ENCODE measurements around the gene C9orf50.
"Not testable (repeated sequence)": the region's sequence is repeated elsewhere in the genome, so short reads cannot be mapped to it uniquely, and the experiment has no call there.

Gene C9orf50

GRCh38 chr9:129609486-129610212 is 11.3 kb downstream of the C9orf50 start:
- DNase-seq, result peak; percentile 43

GRCh38 chr9:129608561-129609481 is 12.1 kb downstream of the C9orf50 start:
- DNase-seq, result no peak

GRCh38 chr9:129607027-129607387 is 13.9 kb downstream of the C9orf50 start:
- no peak for DNase-seq

- no peak for DNase-seq
Measured at GRCh38 chr9:129606161-129607026, 14.5 kb downstream of the C9orf50 start.

DNA sequence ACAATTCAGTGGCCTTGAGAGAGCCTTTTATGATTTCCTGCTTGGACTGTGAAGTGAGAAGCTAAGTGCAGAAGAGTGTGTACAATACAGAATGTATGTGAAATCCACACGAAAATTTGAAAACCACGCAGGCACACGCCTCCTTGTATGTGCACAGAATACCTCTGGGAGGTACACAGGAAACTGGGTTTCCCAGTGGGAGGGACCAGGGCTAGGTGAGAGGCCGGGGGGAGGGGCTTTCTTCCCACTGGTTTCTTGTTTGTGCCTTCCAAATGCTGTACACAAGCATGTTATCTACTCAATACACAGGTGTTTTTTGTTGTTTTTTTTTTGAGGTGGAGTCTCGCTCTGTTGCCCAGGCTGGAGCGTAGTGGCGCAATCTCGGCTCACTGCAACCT is 16.1 kb downstream of the C9orf50 start:
- no peak for DNase-seq

DNA sequence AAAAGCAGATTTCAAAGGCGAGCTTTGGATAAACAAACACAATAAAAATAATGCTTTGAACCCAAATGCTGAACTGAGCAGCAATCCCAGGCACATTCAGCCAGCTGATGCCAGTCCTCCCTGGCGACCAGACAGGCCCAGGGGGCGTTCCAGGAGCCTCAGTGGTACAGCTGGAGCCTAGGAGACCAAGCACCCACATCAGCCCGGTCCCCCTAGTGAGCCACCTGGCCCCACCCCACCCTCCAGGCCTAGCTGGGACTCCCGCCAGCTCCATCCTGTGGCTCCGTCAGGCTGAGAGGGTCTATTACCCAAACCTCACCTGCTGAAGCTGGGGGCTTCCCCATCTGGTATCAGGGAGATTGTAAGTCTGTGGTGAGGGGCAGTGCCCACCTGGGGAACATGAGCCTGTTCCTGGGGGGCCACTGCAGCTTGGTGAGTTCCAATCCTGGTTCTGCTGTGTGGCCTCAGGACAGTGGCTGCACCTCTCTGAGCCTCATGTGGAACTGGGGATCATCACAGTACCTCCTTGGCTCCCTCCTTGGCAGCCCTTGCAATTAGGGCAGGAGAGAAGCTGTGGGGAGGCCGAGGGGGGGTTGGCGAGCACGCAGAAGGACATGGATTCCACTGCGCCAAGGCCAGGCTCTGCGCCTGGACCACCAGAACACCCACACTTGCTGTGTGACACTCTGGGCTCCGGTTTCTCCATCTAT is 16.7 kb downstream of the C9orf50 start:
- no peak for DNase-seq

- DNase-seq, result no peak
Measured at GRCh38 chr9:129602598-129603415, 18.1 kb downstream of the C9orf50 start.

DNA sequence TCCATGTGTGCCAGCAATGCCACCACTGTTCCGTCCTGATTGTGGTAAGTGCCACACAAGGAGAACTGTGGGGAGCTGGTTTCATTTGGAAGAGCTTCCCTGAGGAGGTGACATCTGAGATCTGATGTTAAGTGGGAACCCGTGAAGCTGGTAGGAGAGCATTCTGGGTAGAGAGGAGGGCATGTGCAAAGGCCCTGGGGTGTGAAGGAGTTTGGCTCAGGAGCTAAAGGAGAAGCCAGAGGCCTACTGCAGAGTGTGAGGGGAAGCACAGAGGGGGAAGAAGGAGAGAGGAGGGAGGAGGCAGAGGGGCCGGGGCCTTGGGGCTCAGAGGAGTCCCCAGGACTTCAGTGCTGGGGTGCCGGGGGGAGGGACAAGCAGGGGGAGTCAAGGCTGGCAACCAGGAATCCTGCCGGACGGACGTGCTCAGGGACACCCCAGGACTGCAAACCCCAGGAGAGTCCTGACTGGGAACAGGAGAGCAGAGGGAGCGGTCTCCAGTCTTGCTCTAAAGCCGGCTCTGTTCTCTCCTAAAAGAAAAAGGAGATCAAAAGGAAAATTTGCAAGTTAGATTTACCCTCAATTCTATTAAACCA is 19.7 kb downstream of the C9orf50 start:
- DNase-seq, result no peak

- no peak for DNase-seq
Measured at GRCh38 chr9:129598089-129598596, 22.8 kb downstream of the C9orf50 start.

- no peak for DNase-seq
Measured at GRCh38 chr9:129597355-129598088, 23.4 kb downstream of the C9orf50 start.

GRCh38 chr9:129596541-129597331 is 24.2 kb downstream of the C9orf50 start:
- DNase-seq, result no peak

- peak; percentile 32 for DNase-seq
Measured at GRCh38 chr9:129595903-129596540, 24.9 kb downstream of the C9orf50 start.

- no peak for DNase-seq
Measured at GRCh38 chr9:129595311-129595741, 25.6 kb downstream of the C9orf50 start.

DNA sequence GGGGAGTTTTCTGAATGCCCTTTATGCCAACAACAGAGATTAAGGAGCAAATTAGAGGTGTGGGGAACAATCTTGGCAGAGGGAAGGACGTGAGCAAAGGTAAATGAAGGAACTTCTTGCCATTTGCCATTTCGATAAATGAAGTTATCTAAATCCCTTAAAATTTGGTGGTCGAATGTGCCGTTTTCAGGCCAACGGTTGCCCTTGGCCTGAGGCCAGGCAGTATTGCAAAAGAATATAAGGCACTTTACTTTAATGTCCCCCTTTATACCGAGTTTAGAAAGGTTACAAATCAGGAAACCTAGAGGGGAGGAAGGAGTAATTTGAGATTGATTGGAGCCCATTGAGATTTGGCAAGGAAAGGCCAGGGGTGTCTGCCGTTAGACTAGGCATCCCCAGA is 26.3 kb downstream of the C9orf50 start:
- no peak for DNase-seq

DNA sequence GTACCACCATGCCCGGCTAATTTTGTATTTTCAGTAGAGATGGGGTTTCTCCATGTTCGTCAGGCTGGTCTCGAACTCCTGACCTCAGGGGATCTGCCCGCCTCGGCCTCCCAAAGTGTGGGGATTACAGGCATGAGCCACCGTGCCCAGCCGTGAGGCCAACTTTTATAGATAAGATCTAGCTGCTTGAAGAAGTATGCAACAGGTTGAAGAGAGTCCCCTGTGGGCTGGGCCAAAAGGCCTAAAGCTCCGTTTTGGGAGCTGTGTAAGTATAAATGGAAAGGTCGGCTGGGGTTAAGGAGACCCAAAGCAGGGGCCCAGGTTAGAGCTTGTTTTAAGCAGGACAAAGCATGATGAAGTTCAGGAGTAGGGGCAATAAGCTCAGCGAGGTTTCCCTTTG is 28.1 kb downstream of the C9orf50 start:
- DNase-seq, result not testable (repeated sequence)

DNA sequence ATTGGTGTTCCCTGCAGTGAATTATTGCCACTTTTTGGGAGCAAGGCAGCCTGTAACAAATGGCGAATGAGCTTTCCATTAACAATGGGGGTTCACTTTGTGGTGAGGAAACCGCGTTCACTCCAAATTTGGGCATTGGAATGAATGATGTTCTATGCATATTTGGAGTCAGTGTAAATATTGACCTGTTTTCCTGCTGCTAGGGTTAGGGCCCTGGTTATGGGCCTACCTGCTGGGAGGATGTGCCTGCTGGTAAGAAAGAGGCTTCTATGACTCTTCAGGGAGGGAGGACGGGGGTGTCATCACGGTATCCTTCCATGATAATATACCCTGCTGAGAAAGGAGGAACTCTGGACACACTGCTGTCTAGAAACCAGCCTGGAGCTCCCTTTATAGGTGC is 29.0 kb downstream of the C9orf50 start:
- DNase-seq, result no peak

- DNase-seq, result no peak
Measured at GRCh38 chr9:129590466-129590865, 30.4 kb downstream of the C9orf50 start.

DNA sequence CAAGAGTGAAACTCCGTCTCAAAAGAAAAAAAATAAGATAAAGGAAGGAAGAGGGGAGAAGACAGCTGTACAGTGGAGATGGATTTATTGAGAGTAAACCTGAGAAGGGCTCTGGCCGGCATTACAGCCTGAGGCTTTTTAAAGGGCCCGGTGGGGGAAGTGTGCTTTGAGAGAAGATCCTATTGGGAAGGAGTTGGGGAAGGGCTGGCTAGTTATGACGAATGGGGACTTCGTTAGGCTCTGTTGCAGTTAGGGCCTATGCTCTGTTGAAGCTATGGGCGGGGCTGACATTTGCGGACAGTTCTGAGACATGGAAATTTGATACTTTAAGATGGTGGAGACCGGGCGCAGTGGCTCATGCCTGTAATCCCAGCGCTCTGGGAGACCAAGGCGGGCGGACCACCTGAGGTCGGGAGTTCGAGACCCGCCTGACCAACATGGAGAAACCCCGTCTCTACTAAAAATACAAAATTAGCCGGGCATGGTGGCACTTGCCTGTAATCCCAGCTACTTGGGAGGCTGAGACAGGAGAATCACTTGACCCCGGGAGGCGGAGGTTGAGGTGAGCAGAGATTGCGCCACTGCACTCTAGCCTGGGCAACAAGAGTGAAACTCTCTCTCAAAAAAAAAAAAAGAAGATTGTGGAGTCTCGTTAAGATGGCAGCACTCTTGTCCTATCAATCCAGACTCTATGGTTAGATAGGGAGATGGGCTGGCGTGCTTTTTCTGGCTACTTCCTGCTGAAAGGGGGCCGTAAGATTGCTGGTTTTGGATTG is 33.2 kb downstream of the C9orf50 start:
- DNase-seq, result no peak

Data from hematopoietic multipotent progenitor cell treated with erythropoietin and hydrocortisone succinate and interleukin-3 and kit ligand, for 8 days (in vitro differentiated cells).